HepG2 (cell line): ENCODE data around the gene OBP2B. TPM values are rescaled to one million over a fixed set of nuclear protein-coding genes. Genes with fewer than 3 reads are reported as not detected.
A peak's percentile ranks its signal among the peaks of the same experiment; 100 is the strongest.

Source experiments
- MYNN ChIP-seq: sonication (generic); formaldehyde crosslinking; IDR thresholded peaks from 2 replicates; pipeline ENCODE4 v1.4.0; 2020; ENCODE audit warnings: mild to moderate bottlenecking, low read depth, missing genetic modification reagents
- ZSCAN22 ChIP-seq: sonication (generic); formaldehyde crosslinking; IDR thresholded peaks from 2 replicates; pipeline ENCODE4 v1.4.0; 2020; ENCODE audit warnings: mild to moderate bottlenecking, missing genetic modification reagents
- polyA plus RNA-seq, 8 experiments: library from polyadenylated mRNA; depleted of rRNA in 3 of 8; stranded (reverse) in 7 of 8; unstranded in 1 of 8; fragments of >200 nt; fragmentation: Illumina TruSeq in 4 of 8; extraction: Trizol in 4 of 8; gene quantifications; 2 replicates each; pipeline versions ENCODE4 v1.2.1 to v1.2.3, GENCODE V29; 2011 to 2016; ENCODE audit warnings: low read depth in 4 of 8, missing spikeins in 1 of 8, mixed read lengths in 1 of 8; ENCODE audit not compliant: insufficient read depth in 1 of 8
- total RNA-seq, 5 experiments: library from RNA; depleted of rRNA; stranded (reverse); fragments of >200 nt; fragmentation: Illumina TruSeq; extraction: Trizol; gene quantifications; 2 replicates each; pipeline ENCODE4 v1.2.3, GENCODE V29; 2016; ENCODE audit warnings: low read depth in 1 of 5
- TF ChIP-seq, protein P1 (sequence below): sonication (generic); formaldehyde crosslinking; IDR thresholded peaks from 2 replicates; pipeline ENCODE4 v1.8.1; 2023; ENCODE audit warnings: mild to moderate bottlenecking, inconsistent platforms, moderate library complexity, missing genetic modification reagents, borderline replicate concordance
- TF ChIP-seq, protein P2 (sequence below): sonication (generic); formaldehyde crosslinking; IDR thresholded peaks from 2 replicates; pipeline ENCODE4 v1.9.0; 2022; ENCODE audit warnings: missing genetic modification reagents, mild to moderate bottlenecking, borderline replicate concordance
- TF ChIP-seq, protein P3 (sequence below): sonication (generic); formaldehyde crosslinking; IDR thresholded peaks from 2 replicates; pipeline ENCODE4 v1.5.0; 2020; ENCODE audit warnings: mild to moderate bottlenecking, missing genetic modification reagents, borderline replicate concordance

The OBP2B gene
- total and polyA plus RNA-seq, 2 of the 13 experiments (the other 11 are each of a cell fraction or from before 2014, with no cell fraction given), result not detected

DNA sequence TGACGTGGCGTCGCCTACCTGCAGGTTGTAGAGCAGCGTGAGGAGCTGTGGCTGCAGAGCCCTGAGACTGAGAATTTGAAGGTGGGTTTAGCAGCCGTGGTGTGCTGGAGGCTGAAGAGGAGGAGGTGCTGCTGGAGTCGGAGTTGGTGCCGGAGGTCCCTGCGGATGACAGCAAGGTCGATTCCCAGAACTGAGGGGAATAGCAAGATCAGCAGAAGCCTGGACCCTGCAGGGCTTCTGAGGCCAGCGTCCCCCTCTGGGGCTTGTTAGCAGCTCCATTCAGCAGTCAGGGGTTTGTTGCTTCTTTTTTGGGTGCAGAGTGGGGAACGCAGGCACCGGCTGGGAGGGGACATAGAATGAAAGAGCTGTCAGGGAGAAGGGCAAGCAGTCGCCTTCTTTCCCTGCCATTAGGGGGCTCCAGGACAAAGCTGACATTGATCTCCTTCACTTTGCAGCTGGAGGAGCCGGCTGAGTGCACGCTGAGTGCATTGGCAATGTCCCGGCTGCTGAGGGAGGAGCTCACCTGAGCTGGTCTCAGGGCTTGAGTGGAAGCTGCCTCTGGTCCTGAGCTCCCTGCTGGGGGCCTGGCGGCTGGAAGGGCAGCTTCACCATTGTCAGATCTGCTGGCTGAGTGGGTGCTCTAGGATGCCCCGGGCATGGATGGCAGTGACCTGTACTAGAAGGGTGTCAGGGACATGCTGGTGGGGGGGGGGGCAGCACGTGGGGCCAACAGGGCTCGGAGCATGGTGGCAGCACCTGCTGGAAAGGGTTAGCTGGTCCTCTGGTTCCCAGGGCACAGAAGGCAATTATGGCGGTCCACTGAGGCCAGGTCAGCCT is 20.8 kb downstream of the OBP2B start (continued):
- TF ChIP-seq, protein P1, sequence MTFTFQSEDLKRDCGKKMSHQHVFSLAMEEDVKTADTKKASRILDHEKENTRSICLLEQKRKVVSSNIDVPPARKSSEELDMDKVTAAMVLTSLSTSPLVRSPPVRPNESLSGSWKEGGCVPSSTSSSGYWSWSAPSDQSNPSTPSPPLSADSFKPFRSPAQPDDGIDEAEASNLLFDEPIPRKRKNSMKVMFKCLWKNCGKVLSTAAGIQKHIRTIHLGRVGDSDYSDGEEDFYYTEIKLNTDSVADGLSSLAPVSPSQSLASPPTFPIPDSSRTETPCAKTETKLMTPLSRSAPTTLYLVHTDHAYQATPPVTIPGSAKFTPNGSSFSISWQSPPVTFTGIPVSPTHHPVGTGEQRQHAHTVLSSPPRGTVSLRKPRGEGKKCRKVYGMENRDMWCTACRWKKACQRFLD (CRISPR knock-in tag), result no peak
- no peak for TF ChIP-seq ZSCAN22 (CRISPR knock-in tag)
- TF ChIP-seq MYNN, result no peak
- TF ChIP-seq, protein P2, sequence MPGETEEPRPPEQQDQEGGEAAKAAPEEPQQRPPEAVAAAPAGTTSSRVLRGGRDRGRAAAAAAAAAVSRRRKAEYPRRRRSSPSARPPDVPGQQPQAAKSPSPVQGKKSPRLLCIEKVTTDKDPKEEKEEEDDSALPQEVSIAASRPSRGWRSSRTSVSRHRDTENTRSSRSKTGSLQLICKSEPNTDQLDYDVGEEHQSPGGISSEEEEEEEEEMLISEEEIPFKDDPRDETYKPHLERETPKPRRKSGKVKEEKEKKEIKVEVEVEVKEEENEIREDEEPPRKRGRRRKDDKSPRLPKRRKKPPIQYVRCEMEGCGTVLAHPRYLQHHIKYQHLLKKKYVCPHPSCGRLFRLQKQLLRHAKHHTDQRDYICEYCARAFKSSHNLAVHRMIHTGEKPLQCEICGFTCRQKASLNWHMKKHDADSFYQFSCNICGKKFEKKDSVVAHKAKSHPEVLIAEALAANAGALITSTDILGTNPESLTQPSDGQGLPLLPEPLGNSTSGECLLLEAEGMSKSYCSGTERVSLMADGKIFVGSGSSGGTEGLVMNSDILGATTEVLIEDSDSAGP (CRISPR knock-in tag), result 0 out of 2 replicates have a peak, but pooled peaks have one; percentile 30
- TF ChIP-seq, protein P3, sequence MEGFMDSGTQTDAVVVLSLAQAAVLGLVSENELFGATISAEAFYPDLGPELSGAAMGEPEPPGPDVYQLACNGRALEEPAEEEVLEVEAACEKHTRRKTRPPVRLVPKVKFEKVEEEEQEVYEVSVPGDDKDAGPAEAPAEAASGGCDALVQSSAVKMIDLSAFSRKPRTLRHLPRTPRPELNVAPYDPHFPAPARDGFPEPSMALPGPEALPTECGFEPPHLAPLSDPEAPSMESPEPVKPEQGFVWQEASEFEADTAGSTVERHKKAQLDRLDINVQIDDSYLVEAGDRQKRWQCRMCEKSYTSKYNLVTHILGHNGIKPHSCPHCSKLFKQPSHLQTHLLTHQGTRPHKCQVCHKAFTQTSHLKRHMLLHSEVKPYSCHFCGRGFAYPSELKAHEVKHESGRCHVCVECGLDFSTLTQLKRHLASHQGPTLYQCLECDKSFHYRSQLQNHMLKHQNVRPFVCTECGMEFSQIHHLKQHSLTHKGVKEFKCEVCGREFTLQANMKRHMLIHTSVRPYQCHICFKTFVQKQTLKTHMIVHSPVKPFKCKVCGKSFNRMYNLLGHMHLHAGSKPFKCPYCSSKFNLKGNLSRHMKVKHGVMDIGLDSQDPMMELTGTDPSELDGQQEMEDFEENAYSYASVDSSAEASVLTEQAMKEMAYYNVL (CRISPR knock-in tag), result no peak
